Mesothelial cell of epicardium (in vitro differentiated cells): Measurements from ENCODE around the gene KCNMB2. TPM values are rescaled to one million over a fixed set of nuclear protein-coding genes. Genes with fewer than 3 reads are reported as not detected.

ENCODE experiments used
- DNase-seq, 2 experiments: peaks; one replicate each; pipeline ENCODE4 v3.0.0; 2021; ENCODE audit warnings: low spot score in 2 of 2; ENCODE audit not compliant: unreplicated experiment in 2 of 2
- H3K27ac Mint-ChIP-seq: 2 replicates; pipeline ENCODE4 v1.8.0; 2021; ENCODE audit warnings: mixed read lengths
- H3K27me3 Mint-ChIP-seq: 2 replicates; pipeline ENCODE4 v1.8.0; 2021; ENCODE audit warnings: low read depth, mixed read lengths
- H3K36me3 Mint-ChIP-seq: 2 replicates; pipeline ENCODE4 v1.8.0; 2021; ENCODE audit warnings: mixed read lengths
- H3K4me1 Mint-ChIP-seq: 2 replicates; pipeline ENCODE4 v1.8.0; 2021; ENCODE audit warnings: mixed read lengths
- H3K4me3 Mint-ChIP-seq: 2 replicates; pipeline ENCODE4 v1.8.0; 2021; ENCODE audit warnings: mild to moderate bottlenecking, moderate library complexity, mixed read lengths
- H3K9me3 Mint-ChIP-seq: 2 replicates; pipeline ENCODE4 v1.8.0; 2021; ENCODE audit warnings: mixed read lengths
- total RNA-seq: library from RNA; stranded (reverse); gene quantifications from 3 replicates; pipeline ENCODE4 v1.2.1, GENCODE V29; 2021
- TF ChIP-seq, protein P1 (sequence below): fragments of 200-600 bp; sonication (generic); IDR thresholded peaks from one replicate; pipeline ENCODE4 v1.5.0; 2021; ENCODE audit warnings: antibody characterized with exemption; ENCODE audit not compliant: unreplicated experiment

The KCNMB2 gene
- total RNA-seq, 1 donor from 2014 or later = 3.9 TPM

DNA sequence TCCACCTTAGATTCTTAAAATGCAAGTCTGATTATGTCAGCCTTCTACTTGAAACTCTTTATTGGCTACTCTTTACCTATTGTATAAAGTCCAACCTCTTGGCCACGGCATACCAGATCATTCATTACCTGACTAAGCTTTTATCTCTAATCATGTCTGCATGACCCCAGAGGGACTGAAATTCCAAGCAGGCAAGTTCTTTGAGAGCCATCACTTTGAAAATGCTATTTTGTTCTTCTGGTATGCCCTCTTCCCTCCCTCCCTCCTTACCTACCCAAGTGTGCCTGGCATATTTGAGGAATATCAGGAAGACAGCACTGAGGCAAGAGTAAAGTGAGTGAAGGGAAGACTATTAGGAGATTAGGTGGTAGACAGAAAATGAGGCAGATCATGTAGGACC is 57.5 kb downstream of the KCNMB2 start:
- Mint-ChIP-seq H3K27ac (no peak overlapping the region), H3K4me1 (peaks cover 11% of the 10 kb centered on the region), H3K9me3 (no peaks in the 10 kb centered on the region), H3K27me3 (peaks cover 2% of the 10 kb centered on the region), H3K36me3 (no peaks in the 10 kb centered on the region), H3K4me3 (no peak overlapping the region)
- DNase-seq = no peak
- TF ChIP-seq, protein P1, sequence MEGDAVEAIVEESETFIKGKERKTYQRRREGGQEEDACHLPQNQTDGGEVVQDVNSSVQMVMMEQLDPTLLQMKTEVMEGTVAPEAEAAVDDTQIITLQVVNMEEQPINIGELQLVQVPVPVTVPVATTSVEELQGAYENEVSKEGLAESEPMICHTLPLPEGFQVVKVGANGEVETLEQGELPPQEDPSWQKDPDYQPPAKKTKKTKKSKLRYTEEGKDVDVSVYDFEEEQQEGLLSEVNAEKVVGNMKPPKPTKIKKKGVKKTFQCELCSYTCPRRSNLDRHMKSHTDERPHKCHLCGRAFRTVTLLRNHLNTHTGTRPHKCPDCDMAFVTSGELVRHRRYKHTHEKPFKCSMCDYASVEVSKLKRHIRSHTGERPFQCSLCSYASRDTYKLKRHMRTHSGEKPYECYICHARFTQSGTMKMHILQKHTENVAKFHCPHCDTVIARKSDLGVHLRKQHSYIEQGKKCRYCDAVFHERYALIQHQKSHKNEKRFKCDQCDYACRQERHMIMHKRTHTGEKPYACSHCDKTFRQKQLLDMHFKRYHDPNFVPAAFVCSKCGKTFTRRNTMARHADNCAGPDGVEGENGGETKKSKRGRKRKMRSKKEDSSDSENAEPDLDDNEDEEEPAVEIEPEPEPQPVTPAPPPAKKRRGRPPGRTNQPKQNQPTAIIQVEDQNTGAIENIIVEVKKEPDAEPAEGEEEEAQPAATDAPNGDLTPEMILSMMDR = no peak

DNA sequence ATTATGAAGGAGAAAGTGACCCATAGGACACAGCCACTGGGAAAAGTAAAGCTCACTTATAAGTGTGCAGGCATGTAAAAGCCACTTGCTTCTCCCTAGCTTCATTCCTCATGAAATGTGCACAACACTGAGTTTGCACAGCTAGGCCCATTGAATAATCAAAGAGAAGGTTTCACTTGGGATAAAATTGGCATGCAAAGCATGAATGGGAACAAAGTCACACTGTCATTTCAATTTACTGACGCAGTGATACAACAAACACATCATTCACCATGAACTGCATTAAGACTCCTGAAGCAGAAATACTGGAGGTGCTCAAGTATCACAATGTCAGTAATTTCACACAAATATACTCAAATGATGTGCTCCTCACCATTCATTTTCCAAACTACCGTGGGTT is 61.1 kb downstream of the KCNMB2 start:
- H3K36me3 Mint-ChIP-seq = no peaks in the 10 kb centered on the region
- peaks cover 2% of the 10 kb centered on the region for H3K27me3 Mint-ChIP-seq
- H3K27ac Mint-ChIP-seq = no peak overlapping the region
- H3K4me1 Mint-ChIP-seq = peaks cover 11% of the 10 kb centered on the region
- TF ChIP-seq, protein P1 = no peak
- H3K9me3 Mint-ChIP-seq = no peaks in the 10 kb centered on the region
- no peak for DNase-seq
- H3K4me3 Mint-ChIP-seq = no peak overlapping the region

DNA sequence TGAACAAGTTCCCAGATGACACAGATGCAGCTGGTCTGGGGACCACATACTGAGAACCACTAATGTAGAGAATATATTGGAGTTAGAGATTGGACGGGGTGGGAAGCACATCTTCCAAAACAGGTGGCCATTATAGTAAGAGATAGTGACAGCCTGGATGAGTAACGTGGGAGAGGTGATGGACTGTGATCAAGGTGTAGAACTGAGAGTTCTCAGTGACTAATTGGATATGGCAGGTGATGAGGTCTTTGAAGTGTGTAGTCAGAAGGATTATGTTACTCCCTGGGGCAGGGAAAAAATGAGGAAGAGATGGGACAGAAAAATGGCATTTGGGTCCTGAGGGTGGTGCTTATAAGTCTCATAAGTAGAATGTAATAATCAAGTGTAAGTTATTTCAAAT is 66.6 kb downstream of the KCNMB2 start:
- Mint-ChIP-seq H3K4me3 (no peak overlapping the region), H3K9me3 (no peaks in the 10 kb centered on the region), H3K36me3 (no peaks in the 10 kb centered on the region), H3K27me3 (peaks cover 2% of the 10 kb centered on the region), H3K27ac (no peak overlapping the region), H3K4me1 (no peaks in the 10 kb centered on the region)
- DNase-seq = no peak
- TF ChIP-seq, protein P1 = no peak

DNA sequence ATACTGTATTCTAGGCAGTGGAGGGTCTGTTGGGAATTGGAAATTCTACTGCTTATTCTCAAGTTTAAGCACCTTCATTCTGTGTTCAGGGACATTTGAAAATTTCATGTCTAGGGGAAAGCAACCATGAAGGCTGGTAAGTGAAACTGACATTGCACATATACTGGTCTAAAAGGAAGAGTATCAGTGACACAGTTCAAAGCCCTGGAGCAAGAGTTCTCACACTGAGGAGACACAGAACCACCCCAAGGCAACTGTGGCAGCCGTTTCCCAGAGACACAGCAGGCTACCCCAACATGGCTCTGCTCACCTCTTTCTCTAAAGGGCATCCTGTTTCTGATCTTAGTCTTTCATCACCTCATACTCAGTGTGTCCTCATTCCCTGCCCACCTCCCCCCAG is 67.5 kb downstream of the KCNMB2 start:
- H3K36me3 Mint-ChIP-seq = peaks cover 2% of the 10 kb centered on the region
- H3K4me3 Mint-ChIP-seq = no peak overlapping the region
- no peaks in the 10 kb centered on the region for H3K4me1 Mint-ChIP-seq
- H3K27ac Mint-ChIP-seq = no peak overlapping the region
- no peaks in the 10 kb centered on the region for H3K27me3 Mint-ChIP-seq
- TF ChIP-seq, protein P1 = no peak
- H3K9me3 Mint-ChIP-seq = peaks cover 3% of the 10 kb centered on the region
- DNase-seq = no peak

DNA sequence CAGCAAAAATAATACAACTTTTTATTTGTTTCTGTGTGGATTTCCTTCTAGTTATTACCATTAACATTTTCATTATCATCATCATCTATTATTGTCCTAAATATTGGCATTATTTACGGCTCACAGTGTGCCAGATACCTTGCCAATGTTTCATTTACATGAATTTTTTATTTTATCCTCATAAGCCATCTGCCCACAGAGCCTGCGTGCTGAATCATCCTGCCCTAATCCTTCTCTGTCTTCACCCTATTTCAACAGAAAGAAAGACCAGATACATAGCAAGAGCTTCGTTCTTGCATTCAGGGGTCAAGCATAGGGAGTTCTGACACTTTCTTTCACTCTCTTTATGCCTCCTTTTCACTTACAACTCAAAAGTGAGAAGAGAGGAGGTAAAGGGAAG is 82.0 kb downstream of the KCNMB2 start:
- Mint-ChIP-seq H3K36me3 (peaks cover 8% of the 10 kb centered on the region), H3K9me3 (peaks cover 13% of the 10 kb centered on the region), H3K27me3 (no peaks in the 10 kb centered on the region), H3K4me3 (no peak overlapping the region), H3K4me1 (peaks cover 2% of the 10 kb centered on the region), H3K27ac (no peak overlapping the region)
- no peak for DNase-seq
- TF ChIP-seq, protein P1 = no peak

DNA sequence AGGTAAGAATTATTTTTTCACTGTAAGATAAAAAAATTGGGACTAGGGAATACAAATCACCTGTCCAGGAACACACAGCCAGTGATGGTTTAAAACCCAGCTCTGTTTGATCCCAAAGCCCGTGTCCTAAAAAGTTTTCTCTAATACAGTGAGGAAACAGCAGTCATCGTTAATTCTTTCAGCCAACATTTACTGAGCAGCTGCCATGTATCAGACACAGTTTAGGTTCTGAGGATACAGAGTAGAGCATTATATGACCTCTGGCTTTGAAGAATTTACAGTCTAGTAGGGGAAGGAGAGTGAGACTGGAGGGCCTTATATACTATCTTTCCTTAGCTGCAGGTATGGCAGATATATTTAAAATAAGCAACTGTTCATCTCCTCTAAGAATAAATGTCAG is 82.7 kb downstream of the KCNMB2 start:
- TF ChIP-seq, protein P1 = no peak
- Mint-ChIP-seq H3K36me3 (peaks cover under 1% of the 10 kb centered on the region), H3K4me1 (peaks cover 2% of the 10 kb centered on the region), H3K27me3 (no peaks in the 10 kb centered on the region), H3K9me3 (peaks cover 6% of the 10 kb centered on the region), H3K4me3 (no peak overlapping the region), H3K27ac (no peak overlapping the region)
- no peak for DNase-seq
